Subcutaneous adipose tissue (tissue), 4 donors: Measurements from ENCODE around the gene PRSS22. TPM values are rescaled to one million over a fixed set of nuclear protein-coding genes. Genes with fewer than 3 reads are reported as not detected.

Source experiments
- total RNA-seq, 4 donors: library from RNA; depleted of rRNA; stranded (reverse); fragments of >200 nt; gene quantifications; one replicate each; pipeline ENCODE4 v1.1.0, GENCODE V29; 2016
- TF ChIP-seq, protein P1 (sequence below): fragments of 450-650 bp; IDR thresholded peaks from one replicate; pipeline ENCODE4 v1.5.1; 2016; ENCODE audit warnings: low read depth, mild to moderate bottlenecking, control low read depth, antibody characterized with exemption, moderate library complexity

PRSS22 gene
- total RNA-seq, 4 donors from 2014 or later, result 1.5 TPM; not detected in 3

DNA sequence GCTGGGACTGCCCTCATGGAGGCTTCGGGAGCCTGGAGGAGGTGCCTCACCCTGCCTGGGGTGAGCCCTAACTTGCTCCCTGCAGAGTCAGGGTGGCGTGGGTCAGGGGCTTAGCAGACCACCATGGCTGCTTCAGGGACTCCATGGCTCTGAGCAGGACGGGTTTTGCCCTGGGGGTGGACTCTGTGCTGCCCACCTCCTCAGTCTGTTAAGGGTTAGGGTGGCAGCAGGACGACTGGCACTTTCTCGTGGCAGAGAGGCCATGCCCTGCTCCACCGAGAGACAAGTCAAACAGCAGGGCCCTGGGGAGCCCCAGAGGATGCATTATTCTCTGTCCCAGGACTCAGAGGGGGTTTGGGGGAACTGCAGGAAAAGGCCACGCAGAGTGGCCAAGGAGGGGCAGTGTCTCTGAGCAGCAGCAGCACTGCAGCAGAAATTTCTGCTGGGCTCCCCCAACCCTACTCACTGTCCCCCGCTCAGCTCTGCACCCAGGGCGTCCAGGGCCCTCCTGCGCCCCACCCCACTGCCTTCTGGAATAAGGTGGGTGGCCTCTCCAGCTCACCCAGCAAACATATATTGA, 1.8 kb upstream of the PRSS22 start:
- TF ChIP-seq, protein P1, sequence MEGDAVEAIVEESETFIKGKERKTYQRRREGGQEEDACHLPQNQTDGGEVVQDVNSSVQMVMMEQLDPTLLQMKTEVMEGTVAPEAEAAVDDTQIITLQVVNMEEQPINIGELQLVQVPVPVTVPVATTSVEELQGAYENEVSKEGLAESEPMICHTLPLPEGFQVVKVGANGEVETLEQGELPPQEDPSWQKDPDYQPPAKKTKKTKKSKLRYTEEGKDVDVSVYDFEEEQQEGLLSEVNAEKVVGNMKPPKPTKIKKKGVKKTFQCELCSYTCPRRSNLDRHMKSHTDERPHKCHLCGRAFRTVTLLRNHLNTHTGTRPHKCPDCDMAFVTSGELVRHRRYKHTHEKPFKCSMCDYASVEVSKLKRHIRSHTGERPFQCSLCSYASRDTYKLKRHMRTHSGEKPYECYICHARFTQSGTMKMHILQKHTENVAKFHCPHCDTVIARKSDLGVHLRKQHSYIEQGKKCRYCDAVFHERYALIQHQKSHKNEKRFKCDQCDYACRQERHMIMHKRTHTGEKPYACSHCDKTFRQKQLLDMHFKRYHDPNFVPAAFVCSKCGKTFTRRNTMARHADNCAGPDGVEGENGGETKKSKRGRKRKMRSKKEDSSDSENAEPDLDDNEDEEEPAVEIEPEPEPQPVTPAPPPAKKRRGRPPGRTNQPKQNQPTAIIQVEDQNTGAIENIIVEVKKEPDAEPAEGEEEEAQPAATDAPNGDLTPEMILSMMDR, result no peak

DNA sequence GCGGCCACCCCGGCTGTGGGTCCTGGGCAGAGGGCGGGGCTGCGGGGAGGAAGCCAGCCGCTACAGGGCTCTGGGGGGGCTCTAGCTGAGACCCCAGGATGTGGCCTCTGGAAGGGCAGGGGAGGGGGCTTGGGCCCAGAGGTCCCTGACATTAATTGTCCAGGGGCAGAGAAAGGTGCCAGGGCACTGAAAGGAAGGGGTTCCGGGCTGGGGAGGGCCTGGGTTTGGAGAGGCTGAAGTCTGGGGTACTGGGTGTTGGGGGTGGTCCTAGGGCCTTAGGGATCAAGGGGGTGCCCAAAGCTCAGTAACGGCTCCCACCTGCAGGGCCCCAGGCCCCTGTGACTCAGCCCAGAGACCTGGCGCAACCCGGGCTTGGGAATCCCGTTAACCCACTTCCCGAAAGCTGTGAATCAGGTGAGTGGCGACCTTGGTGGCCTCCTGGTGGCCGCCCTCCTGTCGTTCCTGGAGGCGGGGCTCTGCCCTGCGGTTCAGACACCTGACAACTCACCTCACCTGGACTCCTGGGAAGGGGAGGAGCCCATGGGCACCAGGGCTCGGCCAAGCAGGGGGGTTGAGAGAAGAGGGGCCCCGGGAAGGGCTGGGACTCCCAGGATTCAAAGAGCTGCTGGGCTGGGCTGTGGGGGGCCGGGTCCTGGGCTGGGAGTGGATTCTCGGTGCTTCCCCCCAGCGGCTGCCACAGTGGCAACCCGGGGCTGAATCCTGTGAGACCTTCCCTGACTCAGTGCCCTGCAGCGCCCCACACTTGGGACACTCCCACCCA, 465 bp upstream of the PRSS22 start:
- TF ChIP-seq, protein P1, result no peak

DNA sequence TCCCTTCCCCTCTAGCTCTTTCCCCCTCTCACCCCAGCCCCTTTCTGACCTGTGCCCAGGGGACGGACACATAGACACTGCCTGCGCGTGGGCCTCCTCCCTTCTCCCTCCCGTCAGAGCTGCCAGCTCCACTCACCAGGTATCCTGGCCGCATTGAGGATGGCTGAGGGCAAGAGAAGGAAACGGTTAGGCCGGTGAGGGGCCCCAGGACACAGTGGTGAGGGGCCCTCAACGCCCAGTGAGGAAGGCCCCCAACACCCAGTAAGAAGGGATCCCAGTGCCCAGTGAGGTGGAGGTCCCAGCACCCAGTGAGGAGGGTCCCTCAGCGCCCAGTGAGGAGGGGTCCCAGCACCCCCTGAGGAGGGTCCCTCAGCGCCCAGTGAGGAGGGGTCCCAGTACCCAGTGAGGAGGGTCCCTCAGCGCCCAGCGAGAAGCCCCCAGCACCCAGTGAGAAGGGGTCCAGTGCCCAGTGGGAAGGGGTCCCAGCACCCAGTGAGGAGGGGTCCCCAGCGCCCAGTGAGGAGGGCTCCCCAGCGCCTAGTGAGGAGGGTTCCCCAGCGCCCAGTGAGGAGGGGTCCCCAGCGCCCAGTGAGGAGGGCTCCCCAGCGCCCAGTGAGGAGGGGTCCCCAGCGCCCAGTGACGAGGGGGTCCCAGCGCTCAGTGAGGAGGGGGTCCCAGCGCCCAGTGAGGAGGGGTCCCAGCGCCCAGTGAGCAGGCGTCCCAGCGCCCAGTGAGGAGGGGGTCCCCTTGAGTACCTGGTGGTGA, 1.1 kb downstream of the PRSS22 start:
- TF ChIP-seq, protein P1, result no peak

DNA sequence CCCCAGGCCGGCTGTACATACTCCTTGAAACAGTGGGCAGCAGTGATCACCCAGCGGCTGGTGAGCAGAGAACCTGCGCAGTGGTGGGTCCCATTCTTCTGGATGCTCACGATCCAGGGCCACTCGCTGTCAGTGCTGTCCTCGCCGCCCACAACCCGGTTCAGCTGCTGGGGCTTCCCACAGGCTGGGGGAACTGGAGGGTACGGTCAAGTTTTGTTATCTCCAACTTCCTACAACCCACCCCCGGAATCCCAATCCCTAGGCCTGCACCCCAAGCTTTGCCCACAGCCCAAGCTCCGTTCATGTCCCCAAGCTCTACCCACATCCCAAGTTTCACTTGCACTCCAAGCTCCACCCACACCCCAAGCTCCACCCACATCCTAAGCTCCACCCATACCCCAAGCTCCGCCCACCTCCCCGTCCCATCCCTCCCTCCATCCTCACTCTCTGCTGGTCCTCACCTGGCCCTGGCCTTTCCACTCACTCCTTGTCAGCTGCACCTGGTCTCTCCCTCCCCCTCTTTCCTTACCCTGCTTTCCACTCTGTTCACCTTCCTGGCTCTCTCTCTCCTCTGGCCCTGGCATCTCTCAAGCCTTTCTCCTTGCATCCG, 1.8 kb downstream of the PRSS22 start:
- TF ChIP-seq, protein P1, result no peak

DNA sequence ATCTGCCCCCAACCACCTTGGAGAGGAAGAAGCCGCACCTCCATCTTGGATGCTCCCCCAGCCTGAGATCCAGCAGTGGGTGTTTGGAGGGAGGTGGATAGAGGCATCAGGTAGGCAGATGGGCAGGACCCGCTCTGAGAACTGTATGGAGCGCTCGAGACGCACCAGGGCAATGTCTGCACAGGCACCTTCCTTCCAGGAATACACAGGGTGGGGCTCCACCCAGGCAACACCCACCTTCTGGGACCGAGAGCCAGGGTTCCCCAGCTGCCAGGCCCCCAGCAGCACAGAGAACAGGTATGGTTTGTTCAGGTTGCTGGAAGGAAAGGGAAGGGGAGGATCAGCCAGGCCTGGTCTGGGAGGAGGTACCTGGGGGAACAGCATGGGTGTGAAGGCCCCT, 2.4 kb downstream of the PRSS22 start:
- TF ChIP-seq, protein P1, result no peak

DNA sequence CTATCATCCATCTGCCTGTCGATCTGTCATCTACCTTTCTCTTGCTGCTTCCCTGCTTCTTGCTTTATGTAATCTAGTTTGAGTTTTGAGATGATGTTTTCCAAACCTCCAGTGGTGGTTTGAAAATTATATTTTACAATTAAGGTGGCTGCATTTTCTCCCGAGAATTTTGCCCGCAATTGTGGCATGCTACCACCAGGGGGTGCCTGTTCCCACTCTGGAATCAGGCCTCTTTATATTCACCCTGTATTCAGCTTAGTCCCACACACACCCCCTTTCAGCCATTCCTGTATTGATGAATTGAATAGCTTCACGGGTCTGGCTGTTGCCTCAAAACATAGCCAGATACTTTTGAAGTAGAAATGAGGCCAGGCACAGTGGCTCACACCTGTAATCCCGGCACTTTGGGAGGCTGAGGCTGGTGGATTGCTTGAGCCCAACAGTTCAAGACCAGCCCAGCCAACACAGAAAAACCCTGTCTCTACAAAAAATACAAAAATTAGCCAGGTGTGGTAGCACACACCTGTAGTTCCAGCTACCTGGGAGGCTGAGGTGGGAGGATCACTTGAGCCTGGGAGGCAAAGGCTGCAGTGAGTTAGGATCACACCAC, 3.2 kb downstream of the PRSS22 start:
- TF ChIP-seq, protein P1, result no peak
